ENCODE data around the gene FEM1C. TPM values are rescaled to one million over a fixed set of nuclear protein-coding genes. Genes with fewer than 3 reads are reported as not detected.

Gene FEM1C
- total RNA-seq, 4 donors from 2014 or later = 32.0 to 73.9 (median 44.7) TPM

DNA sequence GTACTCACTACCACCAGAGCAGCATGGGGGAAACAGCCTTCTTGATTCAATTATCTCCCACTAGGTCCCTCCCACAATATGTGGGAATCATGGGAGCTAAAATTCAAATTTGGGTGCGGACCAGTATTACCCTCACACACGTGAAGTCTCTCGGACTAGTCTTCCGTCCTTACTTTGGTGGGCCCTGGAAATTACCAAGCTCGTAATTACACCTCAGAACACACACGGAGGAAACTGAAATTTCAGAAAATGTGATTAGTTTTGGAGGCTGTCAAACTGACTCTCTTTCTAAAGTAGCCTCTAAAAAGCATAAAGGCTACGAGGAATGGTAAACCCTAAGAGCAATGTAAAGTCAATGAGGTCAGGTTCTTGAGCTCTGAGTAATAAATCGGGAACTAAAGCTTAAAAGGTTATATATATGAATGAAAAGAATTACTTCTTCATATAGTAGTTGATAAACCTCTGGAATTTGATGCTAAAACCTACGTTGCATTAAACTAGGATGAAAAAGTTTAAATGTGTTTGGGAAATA lies 842 bp upstream of the FEM1C start:
- ATAC-seq = no peak
- Histone ChIP-seq H3K4me3 (peak overlapping the region; percentile 7 to 89), H3K27me3 (no peaks in the 10 kb centered on the region), H3K4me1 (peaks cover 0 to 25% (median 0%) of the 10 kb centered on the region in 3 donors), H3K27ac (peak overlapping the region; percentile 45 to 100 (median 87)), H3K9me3 (peaks cover 0 to 7% (median 0%) of the 10 kb centered on the region in 3 donors), H3K36me3 (no peaks in the 10 kb centered on the region)
- WGBS, 2 donors (ENCODE audit: low coverage in 1 of 2) = 96 to 97% methylated on average over 9 of the region's 9 CpGs
- TF ChIP-seq POLR2A (IDR thresholded peaks at IDR 0.05) = no peak
- TF ChIP-seq EP300 (IDR thresholded peaks at IDR 0.05) = no peak
- no peak for TF ChIP-seq POLR2AphosphoS5 (IDR thresholded peaks at IDR 0.05)
- TF ChIP-seq, protein P1, sequence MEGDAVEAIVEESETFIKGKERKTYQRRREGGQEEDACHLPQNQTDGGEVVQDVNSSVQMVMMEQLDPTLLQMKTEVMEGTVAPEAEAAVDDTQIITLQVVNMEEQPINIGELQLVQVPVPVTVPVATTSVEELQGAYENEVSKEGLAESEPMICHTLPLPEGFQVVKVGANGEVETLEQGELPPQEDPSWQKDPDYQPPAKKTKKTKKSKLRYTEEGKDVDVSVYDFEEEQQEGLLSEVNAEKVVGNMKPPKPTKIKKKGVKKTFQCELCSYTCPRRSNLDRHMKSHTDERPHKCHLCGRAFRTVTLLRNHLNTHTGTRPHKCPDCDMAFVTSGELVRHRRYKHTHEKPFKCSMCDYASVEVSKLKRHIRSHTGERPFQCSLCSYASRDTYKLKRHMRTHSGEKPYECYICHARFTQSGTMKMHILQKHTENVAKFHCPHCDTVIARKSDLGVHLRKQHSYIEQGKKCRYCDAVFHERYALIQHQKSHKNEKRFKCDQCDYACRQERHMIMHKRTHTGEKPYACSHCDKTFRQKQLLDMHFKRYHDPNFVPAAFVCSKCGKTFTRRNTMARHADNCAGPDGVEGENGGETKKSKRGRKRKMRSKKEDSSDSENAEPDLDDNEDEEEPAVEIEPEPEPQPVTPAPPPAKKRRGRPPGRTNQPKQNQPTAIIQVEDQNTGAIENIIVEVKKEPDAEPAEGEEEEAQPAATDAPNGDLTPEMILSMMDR (IDR thresholded peaks at IDR 0.05) = no peak

- peak; percentile 22 for ATAC-seq
Measured at GRCh38 chr5:115544043-115544435, 536 bp downstream of the FEM1C start.

DNA sequence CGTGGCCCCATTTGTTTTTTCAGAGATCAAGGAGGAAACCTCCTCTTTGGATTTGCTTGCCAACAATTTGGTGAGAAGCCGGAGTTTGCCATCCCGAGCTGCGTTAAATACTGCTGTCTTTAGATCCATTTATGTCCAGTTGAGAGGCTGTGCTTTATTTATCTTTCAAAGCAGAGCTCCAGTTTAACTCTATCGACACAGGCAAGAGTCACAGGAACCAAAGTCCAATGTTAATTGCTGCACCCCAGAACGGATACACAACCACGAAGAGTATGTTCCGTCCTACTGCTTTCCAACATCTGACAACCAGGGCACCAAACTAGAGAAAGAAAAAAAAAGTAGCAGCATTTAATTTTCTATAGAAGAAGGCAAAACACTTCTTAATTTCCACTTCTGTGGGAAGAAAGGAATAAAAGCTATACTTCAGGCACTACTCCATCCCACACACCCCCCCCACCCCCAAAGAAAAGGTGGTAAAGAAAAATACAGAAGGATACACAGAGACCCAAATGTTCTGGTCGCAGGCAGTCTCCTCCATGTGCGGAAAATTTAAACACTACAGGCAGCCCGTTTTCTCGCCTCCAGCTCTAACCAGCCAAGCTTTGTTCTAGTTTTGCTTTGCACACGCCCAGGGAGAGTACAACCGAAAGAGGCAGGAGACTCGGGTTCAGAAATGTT lies 1.1 kb downstream of the FEM1C start:
- peaks cover 0 to 7% (median 0%) of the 10 kb centered on the region in 3 donors for H3K9me3 ChIP-seq
- WGBS, 2 donors (ENCODE audit: low coverage in 1 of 2) = 0 to 5% methylated on average over 8 to 10 of the region's 15 CpGs
- peak overlapping the region; percentile 86 to 100 (median 99) for H3K27ac ChIP-seq
- peak; percentile 21 for ATAC-seq
- H3K36me3 ChIP-seq = peaks cover 2 to 3% of the 10 kb centered on the region in 2 donors
- peaks cover 7 to 38% (median 10%) of the 10 kb centered on the region in 3 donors for H3K4me1 ChIP-seq
- TF ChIP-seq, protein P1 (IDR thresholded peaks at IDR 0.05) = no peak
- no peak for TF ChIP-seq POLR2A (IDR thresholded peaks at IDR 0.05)
- no peak for TF ChIP-seq EP300 (IDR thresholded peaks at IDR 0.05)
- TF ChIP-seq POLR2AphosphoS5 (IDR thresholded peaks at IDR 0.05) = no peak
- peak overlapping the region; percentile 58 to 89 for H3K4me3 ChIP-seq
- H3K27me3 ChIP-seq = no peaks in the 10 kb centered on the region

More at GRCh38 chr5:115544043-115544435, 536 bp downstream of the FEM1C start:
- WGBS, 2 donors (ENCODE audit: low coverage in 1 of 2) = 0% methylated on average over 11 of the region's 20 CpGs; no CpG with 5 or more reads in 1 of the 2 donors
- peak overlapping the region; percentile 86 to 100 (median 99) for H3K27ac ChIP-seq
- H3K9me3 ChIP-seq = peaks cover 0 to 7% (median 0%) of the 10 kb centered on the region in 3 donors
- TF ChIP-seq EP300 (IDR thresholded peaks at IDR 0.05) (no peak), POLR2A (IDR thresholded peaks at IDR 0.05) (no peak), POLR2AphosphoS5 (IDR thresholded peaks at IDR 0.05) (peak; percentile 52)
- TF ChIP-seq, protein P1 (IDR thresholded peaks at IDR 0.05) = no peak
- H3K36me3 ChIP-seq = peaks cover 2 to 3% of the 10 kb centered on the region in 2 donors
- no peaks in the 10 kb centered on the region for H3K27me3 ChIP-seq
- peak overlapping the region; percentile 58 to 89 for H3K4me3 ChIP-seq
- H3K4me1 ChIP-seq = peaks cover 5 to 33% (median 7%) of the 10 kb centered on the region in 3 donors

GRCh38 chr5:115542651-115543364 lies 1.8 kb downstream of the FEM1C start:
- peaks cover 2 to 3% of the 10 kb centered on the region in 2 donors for H3K36me3 ChIP-seq
- no peak for TF ChIP-seq POLR2AphosphoS5 (IDR thresholded peaks at IDR 0.05)
- no peak for TF ChIP-seq POLR2A (IDR thresholded peaks at IDR 0.05)
- TF ChIP-seq, protein P1 (IDR thresholded peaks at IDR 0.05) = no peak
- TF ChIP-seq EP300 (IDR thresholded peaks at IDR 0.05) = no peak
- H3K27me3 ChIP-seq = no peaks in the 10 kb centered on the region
- WGBS, 2 donors (ENCODE audit: low coverage in 1 of 2) = 16 to 21% methylated on average over 7 to 9 of the region's 10 CpGs
- peaks cover 7 to 45% (median 14%) of the 10 kb centered on the region in 3 donors for H3K4me1 ChIP-seq
- peaks cover 0 to 7% (median 0%) of the 10 kb centered on the region in 3 donors for H3K9me3 ChIP-seq
- peak overlapping the region; percentile 86 to 100 (median 99) for H3K27ac ChIP-seq
- no peak for ATAC-seq
- peak overlapping the region; percentile 58 to 89 for H3K4me3 ChIP-seq

Data from gastroesophageal sphincter (tissue), 4 donors.